Renal cortical epithelial cell (primary cell): ENCODE measurements around the gene LYPD6B. TPM values are rescaled to one million over a fixed set of nuclear protein-coding genes. Genes with fewer than 3 reads are reported as not detected.

ENCODE experiments used
- DNase-seq: peaks from one replicate; pipeline ENCODE4 v3.0.0-alpha.2; 2011; ENCODE audit warnings: low read depth
- total RNA-seq: library from RNA; depleted of rRNA; stranded (reverse); fragments of >200 nt; gene quantifications from 2 replicates; pipeline ENCODE4 v1.2.3, GENCODE V29; 2014

Gene LYPD6B
- total RNA-seq, 1 donor from 2014 or later = 0.15 TPM

DNA sequence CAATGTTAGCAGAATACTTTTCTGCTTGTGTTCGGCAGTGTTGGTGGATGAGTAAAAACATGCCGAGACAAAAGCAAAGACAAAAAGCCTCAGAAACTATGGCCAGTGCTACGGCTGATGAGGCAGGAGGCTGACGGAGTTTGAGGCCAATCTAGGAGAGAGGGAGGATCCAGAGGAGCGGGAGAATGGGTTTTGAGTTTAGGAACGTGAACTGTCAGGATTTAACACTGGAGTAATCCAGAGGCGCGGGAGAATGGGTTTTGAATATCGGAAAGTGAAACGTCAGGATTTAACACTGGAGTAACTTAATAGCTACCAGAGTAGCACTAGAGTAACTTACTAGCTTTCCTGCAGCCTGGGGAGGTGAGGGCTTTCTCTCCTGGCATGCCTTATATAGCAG lies 37.4 kb downstream of the LYPD6B start:
- DNase-seq = no peak

GRCh38 chr2:149076863-149077412 lies 38.4 kb downstream of the LYPD6B start:
- peak; percentile 90 for DNase-seq

DNA sequence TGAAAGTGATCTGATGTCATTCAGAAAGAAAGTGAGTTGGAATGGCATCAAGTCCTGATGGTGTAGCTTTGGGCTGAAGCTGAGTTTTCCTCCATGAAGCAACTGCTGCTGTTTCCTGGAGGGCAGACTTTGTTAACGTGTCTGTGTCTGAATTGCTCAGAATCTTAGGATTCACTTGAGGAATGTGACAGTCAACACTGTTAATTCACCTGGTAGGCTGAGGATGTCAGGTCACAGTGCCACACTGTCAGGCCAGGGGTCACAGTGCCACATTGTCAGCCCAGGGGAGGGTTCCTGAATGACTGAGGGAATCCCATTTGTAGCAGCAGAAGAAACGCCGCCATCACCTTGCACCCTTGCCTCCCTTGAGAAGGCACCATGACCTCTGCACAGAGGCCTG lies 39.4 kb downstream of the LYPD6B start:
- DNase-seq = no peak

DNA sequence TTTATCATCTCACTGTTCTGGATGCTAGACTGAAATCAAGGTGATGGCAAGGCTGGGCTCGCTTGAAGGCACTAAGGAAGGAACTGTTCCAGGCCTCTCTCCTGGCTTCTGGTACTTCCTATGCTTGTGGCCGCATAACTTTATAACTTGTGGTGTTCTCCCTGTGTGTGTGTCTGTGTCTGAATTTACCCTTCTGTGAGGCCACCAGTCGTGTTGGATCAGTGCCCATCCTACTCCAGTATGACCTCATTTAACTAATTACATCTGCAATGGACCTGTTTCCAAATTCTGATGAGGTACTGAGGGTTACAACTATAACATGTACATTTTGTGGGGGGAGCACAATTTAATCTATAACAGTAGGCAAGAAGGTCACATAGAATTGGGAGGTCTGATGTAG lies 41.6 kb downstream of the LYPD6B start:
- no peak for DNase-seq

DNA sequence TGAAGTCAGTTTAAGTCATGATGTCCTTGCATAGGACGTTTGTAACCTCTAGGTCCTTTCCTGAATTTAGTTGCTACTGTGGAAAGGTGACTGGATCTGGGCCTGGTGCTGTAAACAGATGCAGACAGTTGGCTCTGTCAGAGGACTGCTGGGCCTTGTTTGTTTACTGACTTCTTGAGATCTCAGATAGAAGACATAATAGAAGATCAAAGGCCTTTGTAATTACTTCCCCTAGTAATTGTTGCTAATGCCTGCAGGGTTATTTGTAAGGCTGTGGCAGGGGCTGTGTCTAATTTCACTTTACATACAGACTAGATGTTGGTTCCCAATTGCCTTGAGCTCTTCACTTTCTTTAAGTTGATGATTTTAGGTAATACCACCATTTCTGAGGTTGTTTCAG lies 42.5 kb downstream of the LYPD6B start:
- no peak for DNase-seq

GRCh38 chr2:149082079-149082478 lies 43.6 kb downstream of the LYPD6B start:
- no peak for DNase-seq

- no peak for DNase-seq
Observed at GRCh38 chr2:149082735-149083134, 44.2 kb downstream of the LYPD6B start.

- no peak for DNase-seq
Observed at GRCh38 chr2:149084924-149085795, 46.7 kb downstream of the LYPD6B start.

GRCh38 chr2:149087751-149088150 lies 49.3 kb downstream of the LYPD6B start:
- DNase-seq = no peak

DNA sequence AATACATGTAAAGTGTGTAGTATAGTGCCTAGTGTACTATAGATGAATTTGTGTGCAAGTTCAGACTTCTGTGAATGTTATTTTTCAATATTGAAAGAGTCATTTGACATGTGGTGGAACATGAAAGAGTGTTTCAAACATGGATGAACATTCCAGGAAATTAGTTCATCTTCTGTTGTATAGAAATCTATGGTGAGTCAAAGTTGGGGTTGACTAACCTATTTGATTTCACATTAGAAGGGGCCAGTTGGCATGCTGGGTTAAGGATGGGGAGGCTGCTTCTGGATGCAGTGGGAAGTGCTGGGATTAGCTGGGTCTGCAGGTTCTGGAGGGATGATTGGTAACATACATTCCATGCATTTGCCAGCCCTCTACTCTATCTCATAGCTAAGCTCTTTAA lies 50.6 kb downstream of the LYPD6B start:
- DNase-seq = no peak

GRCh38 chr2:149090706-149091105 lies 52.2 kb downstream of the LYPD6B start:
- DNase-seq = no peak

- no peak for DNase-seq
Observed at GRCh38 chr2:149093579-149093978, 55.1 kb downstream of the LYPD6B start.

- no peak for DNase-seq
Observed at GRCh38 chr2:149094217-149095015, 55.9 kb downstream of the LYPD6B start.

DNA sequence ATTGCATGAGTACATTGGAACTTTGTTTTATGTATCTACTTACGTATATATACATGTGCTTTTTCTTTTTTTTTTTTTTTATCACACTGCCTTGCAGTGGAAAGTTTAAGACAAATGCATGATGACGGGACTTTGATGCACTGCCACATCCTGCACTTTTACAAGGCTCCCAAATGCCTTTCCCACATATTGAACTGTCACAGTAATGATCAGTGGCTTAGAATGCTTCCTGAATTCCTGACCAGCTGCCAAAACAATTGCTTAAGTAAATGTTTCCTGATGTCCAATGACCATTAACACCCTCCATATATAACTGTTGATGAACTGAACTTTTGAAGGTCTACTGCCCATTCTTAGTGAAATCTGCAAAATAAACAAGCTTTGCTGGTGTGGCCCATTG lies 60.2 kb downstream of the LYPD6B start:
- peak; percentile 57 for DNase-seq

DNA sequence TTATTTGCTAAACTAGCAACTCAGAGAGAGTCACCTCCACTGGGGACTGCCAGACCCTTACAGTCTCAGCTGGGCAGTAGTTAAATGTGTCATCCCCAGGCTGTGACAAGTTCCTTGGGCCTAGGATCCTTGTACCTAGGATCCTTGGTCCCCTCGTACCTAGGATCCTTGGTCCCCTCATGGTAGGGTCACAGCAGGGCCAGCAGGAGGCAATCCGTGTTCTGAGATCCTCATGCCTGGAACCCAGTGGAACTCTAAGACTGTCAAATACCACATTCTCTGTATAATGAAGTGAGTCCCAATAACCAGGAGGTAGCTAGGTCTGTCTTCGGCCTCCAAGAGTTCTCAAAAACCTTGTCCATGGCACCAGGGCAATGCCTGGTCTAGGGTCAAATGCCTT lies 60.8 kb downstream of the LYPD6B start:
- DNase-seq = no peak

GRCh38 chr2:149100739-149101699 lies 62.5 kb downstream of the LYPD6B start:
- no peak for DNase-seq

GRCh38 chr2:149101818-149102217 lies 63.3 kb downstream of the LYPD6B start:
- DNase-seq = no peak

DNA sequence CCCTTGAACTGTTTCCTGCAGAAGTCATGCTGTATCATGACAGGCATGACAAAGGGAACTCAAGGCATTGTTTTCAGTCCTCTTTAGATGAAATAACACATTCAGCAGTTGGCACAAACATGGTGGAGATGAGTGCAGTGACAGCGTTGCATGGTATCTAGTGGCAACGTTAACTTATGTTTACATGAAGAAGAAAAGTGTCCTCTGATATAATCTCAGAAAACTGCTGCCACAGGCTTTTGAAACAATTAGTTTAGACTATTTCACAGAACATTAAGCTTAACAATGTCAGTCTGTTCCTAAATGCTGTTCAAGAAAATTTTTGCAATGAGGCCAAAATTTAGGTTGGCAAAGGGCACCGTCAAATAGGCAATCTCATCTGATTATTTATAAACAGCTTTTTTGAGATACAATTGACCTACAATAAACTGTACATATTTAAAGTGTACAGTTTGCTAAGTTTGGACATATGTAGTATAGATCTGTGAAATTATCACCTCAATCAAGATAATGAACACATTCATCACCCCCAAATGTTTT lies 64.7 kb downstream of the LYPD6B start:
- DNase-seq = no peak

- DNase-seq = no peak
Observed at GRCh38 chr2:149104221-149104620, 65.7 kb downstream of the LYPD6B start.

GRCh38 chr2:149112068-149112467 lies 73.6 kb downstream of the LYPD6B start:
- no peak for DNase-seq

DNA sequence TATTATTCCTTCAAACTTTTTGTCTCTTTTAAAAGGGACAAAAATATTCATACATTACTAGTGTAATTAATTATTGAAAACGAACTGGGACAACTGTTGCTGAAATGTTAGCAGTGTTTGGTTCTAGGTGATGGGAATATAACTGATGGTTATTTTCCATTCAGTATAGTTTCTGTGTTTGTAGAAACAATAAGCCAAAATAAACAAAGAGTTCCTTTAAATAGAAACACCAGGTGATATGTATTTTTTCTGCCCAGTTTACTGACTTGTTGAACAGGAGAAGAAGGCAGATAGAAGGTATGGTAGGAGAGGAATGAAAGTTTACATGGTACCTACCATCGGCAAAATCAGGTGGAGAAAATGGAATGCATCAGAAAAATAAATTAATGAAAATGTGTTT lies 74.2 kb downstream of the LYPD6B start:
- DNase-seq = no peak
